ENCODE results near the gene RIPPLY1.

DNA sequence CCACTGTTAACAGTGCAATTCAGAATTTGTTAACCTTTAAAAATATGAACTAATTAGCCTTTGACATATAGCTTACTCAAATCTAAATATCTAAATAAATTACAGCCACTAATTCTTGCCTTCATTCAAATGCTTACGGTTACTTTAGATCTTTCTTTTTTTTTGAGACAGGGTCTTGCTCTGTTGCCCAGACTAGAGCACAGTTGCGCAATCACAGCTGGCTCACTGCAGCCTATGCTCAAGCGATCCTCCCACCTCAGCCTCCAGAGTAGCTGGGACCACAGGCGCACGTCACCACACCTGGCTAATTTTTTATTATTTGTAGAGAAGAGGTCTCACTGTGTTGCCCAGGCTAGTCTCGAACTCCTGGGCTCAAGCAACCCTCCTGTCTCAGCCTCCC, 48.1 kb upstream of the RIPPLY1 start:
- TF ChIP-seq EZH2phosphoT487 (IDR thresholded peaks at IDR 0.05; ENCODE audit: borderline replicate concordance) (no peak), CTCF (conservative IDR thresholded peaks at IDR 0.05; ENCODE audit: low read length) (no peak)
